HEK293T (cell line): ENCODE results near the gene CCDC170.

ENCODE experiments used
- FOXA1 ChIP-seq: fragments of 450-650 bp; IDR thresholded peaks from 2 replicates; pipeline ENCODE4 v1.6.1; 2016; ENCODE audit warnings: mild to moderate bottlenecking
- SUZ12 ChIP-seq: fragments of 450-650 bp; IDR thresholded peaks from 2 replicates; pipeline ENCODE4 v1.6.1; 2016; ENCODE audit warnings: mild to moderate bottlenecking

DNA sequence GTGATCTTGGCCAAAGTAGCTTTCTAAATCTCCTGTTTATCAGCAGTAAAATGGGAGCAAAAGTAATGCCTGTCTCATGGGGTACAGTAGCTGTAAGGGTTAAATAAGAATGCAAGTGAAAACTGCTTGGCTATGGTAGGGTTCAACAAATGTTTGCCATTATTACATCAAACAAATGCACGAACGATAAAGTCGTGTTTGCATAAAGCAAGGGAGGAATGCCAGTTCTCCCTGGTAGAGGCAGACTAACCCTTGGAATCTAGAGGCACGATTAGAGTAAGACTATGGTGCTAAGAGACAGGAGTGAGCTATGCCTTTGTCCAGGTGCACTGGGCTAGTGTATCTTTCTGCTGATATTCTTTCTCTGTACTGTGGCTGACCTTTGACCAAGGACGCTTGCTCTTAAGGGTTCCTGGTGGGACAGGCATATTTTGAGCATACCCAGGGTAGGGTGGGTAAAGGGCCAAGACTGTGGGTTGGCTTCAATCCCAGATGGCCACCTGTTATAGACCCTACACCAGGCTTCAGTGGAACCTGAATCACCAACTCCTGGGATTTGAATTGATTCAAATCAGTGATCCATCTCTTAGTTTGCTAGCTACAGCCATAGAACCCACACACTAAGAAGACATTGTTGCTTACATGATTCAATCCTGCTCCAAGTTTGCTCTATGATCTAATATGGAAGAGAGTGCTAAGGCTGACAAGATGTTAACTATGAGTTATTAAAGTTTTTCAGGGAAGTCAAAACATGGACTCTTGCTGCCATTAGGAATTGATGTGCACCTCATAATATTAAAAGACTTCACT lies 139.9 kb downstream of the CCDC170 start:
- no peak for TF ChIP-seq FOXA1
- no peak for TF ChIP-seq SUZ12
